ENCODE results near the gene DLG1.
A peak's percentile ranks its signal among the peaks of the same experiment; 100 is the strongest.

DLG1 gene

GRCh38 chr3:197030379-197031314 lies 267.8 kb downstream of the DLG1 start:
- DNase-seq (ENCODE audit: low read depth in 1 of 2, low spot score in 1 of 2), result peak in 1 of 2 experiments; percentile 42
- in situ Hi-C loops (cut with HindIII; ENCODE audit: low pct_unique_long_range_greater_than_20kb, low sequenced_read_pairs), result no loop called here
- no peak for TF ChIP-seq JUND (IDR thresholded peaks at IDR 0.05; ENCODE audit: low read depth)

GRCh38 chr3:197029511-197030167 lies 268.8 kb downstream of the DLG1 start, which contains the start of gene MELTF:
Gene MELTF (minus strand): TSS chr3:197029817. CDS start chr3:197029702, 115 bp downstream.
- TF ChIP-seq JUND (IDR thresholded peaks at IDR 0.05; ENCODE audit: low read depth), result no peak
- in situ Hi-C loops (cut with HindIII; ENCODE audit: low pct_unique_long_range_greater_than_20kb, low sequenced_read_pairs), result no loop called here
- DNase-seq (ENCODE audit: low read depth in 1 of 2, low spot score in 1 of 2), result peak; percentile 86 to 99

- in situ Hi-C loops (cut with HindIII; ENCODE audit: low pct_unique_long_range_greater_than_20kb, low sequenced_read_pairs), result no loop called here
- no peak for DNase-seq (ENCODE audit: low read depth in 1 of 2, low spot score in 1 of 2)
- no peak for TF ChIP-seq JUND (IDR thresholded peaks at IDR 0.05; ENCODE audit: low read depth)
Measured at GRCh38 chr3:197028728-197029510, 269.5 kb downstream of the DLG1 start.

GRCh38 chr3:197027896-197028727 lies 270.3 kb downstream of the DLG1 start:
- peak in 1 of 2 experiments; percentile 56 for DNase-seq (ENCODE audit: low read depth in 1 of 2, low spot score in 1 of 2)
- in situ Hi-C loops (cut with HindIII; ENCODE audit: low pct_unique_long_range_greater_than_20kb, low sequenced_read_pairs), result no loop called here
- TF ChIP-seq JUND (IDR thresholded peaks at IDR 0.05; ENCODE audit: low read depth), result no peak

GRCh38 chr3:197027151-197027895 lies 271.1 kb downstream of the DLG1 start:
- TF ChIP-seq JUND (IDR thresholded peaks at IDR 0.05; ENCODE audit: low read depth), result no peak
- peak in 1 of 2 experiments; percentile 30 for DNase-seq (ENCODE audit: low read depth in 1 of 2, low spot score in 1 of 2)
- in situ Hi-C loops (cut with HindIII; ENCODE audit: low pct_unique_long_range_greater_than_20kb, low sequenced_read_pairs), result no loop called here

GRCh38 chr3:197026481-197026866 lies 271.9 kb downstream of the DLG1 start:
- no peak for TF ChIP-seq JUND (IDR thresholded peaks at IDR 0.05; ENCODE audit: low read depth)
- in situ Hi-C loops (cut with HindIII; ENCODE audit: low pct_unique_long_range_greater_than_20kb, low sequenced_read_pairs), result no loop called here
- DNase-seq (ENCODE audit: low read depth in 1 of 2, low spot score in 1 of 2), result peak in 1 of 2 experiments; percentile 39

- in situ Hi-C loops (cut with HindIII; ENCODE audit: low pct_unique_long_range_greater_than_20kb, low sequenced_read_pairs), result no loop called here
- TF ChIP-seq JUND (IDR thresholded peaks at IDR 0.05; ENCODE audit: low read depth), result no peak
- peak in 1 of 2 experiments; percentile 21 for DNase-seq (ENCODE audit: low read depth in 1 of 2, low spot score in 1 of 2)
Measured at GRCh38 chr3:197025736-197026480, 272.5 kb downstream of the DLG1 start.

GRCh38 chr3:197024881-197025735 lies 273.3 kb downstream of the DLG1 start:
- DNase-seq (ENCODE audit: low read depth in 1 of 2, low spot score in 1 of 2), result no peak
- in situ Hi-C loops (cut with HindIII; ENCODE audit: low pct_unique_long_range_greater_than_20kb, low sequenced_read_pairs), result no loop called here

GRCh38 chr3:197023998-197024651 lies 274.3 kb downstream of the DLG1 start:
- in situ Hi-C loops (cut with HindIII; ENCODE audit: low pct_unique_long_range_greater_than_20kb, low sequenced_read_pairs), result no loop called here
- TF ChIP-seq JUND (IDR thresholded peaks at IDR 0.05; ENCODE audit: low read depth), result no peak
- DNase-seq (ENCODE audit: low read depth in 1 of 2, low spot score in 1 of 2), result no peak

More at GRCh38 chr3:197024881-197025735, 273.3 kb downstream of the DLG1 start:
- no peak for TF ChIP-seq JUND (IDR thresholded peaks at IDR 0.05; ENCODE audit: low read depth)
